Endothelial cell of umbilical vein (primary cell): ENCODE measurements around the gene TMEM253. TPM values are rescaled to one million over a fixed set of nuclear protein-coding genes. Genes with fewer than 3 reads are reported as not detected.

Experiments
- BruUV-seq: library from RNA; stranded (reverse); fragments of 400-500 nt; replicated peaks from 2 replicates; lab custom pipeline; 2021; lab: Mats Ljungman, UMichigan
- CTCF ChIA-PET: fragments of 300-600, 350-600 bp; sonication (Branson Sonifier 250); formaldehyde crosslinking; loops from one replicate; lab custom pipeline; 2021; ENCODE audit warnings: antibody characterized with exemption, inconsistent platforms; lab: Charles Lee
- POLR2A ChIA-PET: fragments of 300-600, 350-600 bp; sonication (Branson Sonifier 250); formaldehyde crosslinking; loops from one replicate; lab custom pipeline; 2021; ENCODE audit warnings: antibody characterized with exemption, inconsistent platforms; lab: Charles Lee
- DNase-seq: peaks from one replicate; pipeline ENCODE4 v3.0.0-alpha.2; 2011; ENCODE audit warnings: low read depth, low spot score
- FAIRE-seq: peaks from 2 replicates; lab custom pipeline; 2011; peaks lifted over from hg19 to GRCh38; lab: Jason Lieb, UNC
- H2AFZ ChIP-seq: 2 replicates; pipeline ENCODE4 v1.6.0; 2012; ENCODE audit warnings: low read depth, low read length, control low read depth, inconsistent platforms
- H3K27ac ChIP-seq: 2 replicates; pipeline ENCODE4 v1.5.1; 2011; ENCODE audit warnings: low read depth, mild to moderate bottlenecking, control low read depth, low read length, moderate library complexity; ENCODE audit not compliant: insufficient read depth
- H3K27me3 ChIP-seq, 2 experiments: 2 replicates each; pipeline versions ENCODE4 v1.6.0 to v1.6.1; 2011; ENCODE audit warnings: low read length in 2 of 2, mixed read lengths in 1 of 2; ENCODE audit not compliant: control insufficient read depth in 2 of 2, insufficient read depth in 2 of 2
- H3K36me3 ChIP-seq, 2 experiments: 2 replicates in 1 of 2; 3 replicates in 1 of 2; pipeline ENCODE4 v1.5.1; 2011; ENCODE audit warnings: low read length in 2 of 2, mild to moderate bottlenecking in 1 of 2, moderate library complexity in 1 of 2; ENCODE audit not compliant: control insufficient read depth in 2 of 2, insufficient read depth in 2 of 2; ENCODE audit errors: extremely low read depth in 1 of 2
- H3K4me1 ChIP-seq: 3 replicates; pipeline ENCODE4 v1.5.1; 2011; ENCODE audit warnings: mild to moderate bottlenecking, low read length; ENCODE audit not compliant: control insufficient read depth, insufficient read depth; ENCODE audit errors: extremely low read depth
- H3K4me2 ChIP-seq: 2 replicates; pipeline ENCODE4 v1.6.1; 2011; ENCODE audit warnings: low read length, control low read depth, mixed read lengths; ENCODE audit not compliant: insufficient read depth
- H3K4me3 ChIP-seq, 3 experiments: fragments of 200-600 bp in 1 of 3; sonication (generic), shearing (Covaris generic) in 1 of 3; replicated peaks in 1 of 3; 2 replicates each; pipeline ENCODE4 v1.5.1; 2011 to 2016; ENCODE audit warnings: control low read depth in 3 of 3, low read length in 3 of 3, mild to moderate bottlenecking in 2 of 3, inconsistent platforms in 1 of 3, low read depth in 1 of 3, moderate library complexity in 1 of 3; ENCODE audit not compliant: insufficient read depth in 1 of 3
- H3K79me2 ChIP-seq: 2 replicates; pipeline ENCODE4 v1.6.0; 2012; ENCODE audit warnings: low read length, inconsistent platforms; ENCODE audit not compliant: control insufficient read depth, insufficient read depth
- H3K9ac ChIP-seq: replicated peaks from 2 replicates; pipeline ENCODE3; 2011; ENCODE audit warnings: low read length, control low read depth; ENCODE audit not compliant: insufficient read depth; ENCODE audit errors: extremely low read depth
- H3K9me1 ChIP-seq: replicated peaks from 3 replicates; pipeline ENCODE4 v1.6.0; 2011; ENCODE audit warnings: mild to moderate bottlenecking, low read length; ENCODE audit not compliant: control insufficient read depth, insufficient read depth; ENCODE audit errors: extremely low read depth
- H3K9me3 ChIP-seq: replicated peaks from 2 replicates; pipeline ENCODE4 v1.5.1; 2012; ENCODE audit warnings: low read length, inconsistent platforms; ENCODE audit not compliant: control insufficient read depth, insufficient read depth
- H4K20me1 ChIP-seq: replicated peaks from 2 replicates; pipeline ENCODE3; 2011; ENCODE audit warnings: mild to moderate bottlenecking, low read length; ENCODE audit not compliant: control insufficient read depth, insufficient read depth; ENCODE audit errors: extremely low read depth
- EZH2 ChIP-seq: IDR thresholded peaks from 2 replicates; pipeline ENCODE4 v1.6.1; 2012; ENCODE audit warnings: borderline replicate concordance, low read depth, mild to moderate bottlenecking, moderate library complexity, low read length, inconsistent platforms; ENCODE audit not compliant: severe bottlenecking
- FOS ChIP-seq: IDR thresholded peaks from 2 replicates; pipeline ENCODE4 v1.6.1; 2011; ENCODE audit warnings: mild to moderate bottlenecking, low read length, moderate library complexity, borderline replicate concordance; ENCODE audit not compliant: insufficient read depth
- GATA2 ChIP-seq: IDR thresholded peaks from 2 replicates; pipeline ENCODE4 v1.7.0; 2011; ENCODE audit warnings: low read depth, mild to moderate bottlenecking, moderate library complexity, mixed read lengths, low read length; ENCODE audit not compliant: insufficient read length, insufficient read depth
- JUN ChIP-seq: IDR thresholded peaks from 2 replicates; pipeline ENCODE4 v1.6.1; 2011; ENCODE audit warnings: borderline replicate concordance, low read depth; ENCODE audit not compliant: insufficient read length, insufficient read depth
- MYC ChIP-seq: IDR thresholded peaks from one replicate; pipeline ENCODE4 v1.6.1; 2011; ENCODE audit warnings: mild to moderate bottlenecking, low read depth, low read length
- POLR2A ChIP-seq: IDR thresholded peaks from 2 replicates; pipeline ENCODE4 v1.6.1; 2012; ENCODE audit warnings: low read depth, mild to moderate bottlenecking, control low read depth, low read length
- POLR2AphosphoS5 ChIP-seq: IDR thresholded peaks from 2 replicates; pipeline ENCODE4 v1.6.1; 2012; ENCODE audit warnings: low read depth, mild to moderate bottlenecking, control low read depth, low read length, moderate library complexity; ENCODE audit not compliant: insufficient read depth
- dilution Hi-C: fragments of 300-500 bp; cut with MboI; formaldehyde crosslinking; loops from one replicate; pipeline ENCODE4 v1.15.0; 2019; ENCODE audit warnings: low sequenced_read_pairs; ENCODE audit not compliant: extremely low pct_ligation_motif_present
- intact Hi-C: fragments of 100-400 bp; cut with micrococcal nuclease; formaldehyde crosslinking; loops from one replicate; pipeline ENCODE4 v1.10.0; 2022
- polyA plus RNA-seq, 4 experiments: library from polyadenylated mRNA; depleted of rRNA in 3 of 4; stranded (reverse) in 3 of 4; unstranded in 1 of 4; fragments of >200 nt; gene quantifications; 2 replicates each; pipeline versions ENCODE4 v1.2.1 to v1.2.3, GENCODE V29; 2011 to 2012; ENCODE audit warnings: missing spikeins in 1 of 4
- total RNA-seq: library from RNA; stranded (reverse); gene quantifications from 2 replicates; pipeline ENCODE4 v1.2.3, GENCODE V29; 2021
- TF ChIP-seq, protein P1 (sequence below): IDR thresholded peaks from 2 replicates; pipeline ENCODE4 v1.6.1; 2011; ENCODE audit not compliant: insufficient read depth, insufficient read length
- TF ChIP-seq, protein P2 (sequence below), 2 donors: IDR thresholded peaks; 1 replicate in 1 of 2; 2 replicates in 1 of 2; pipeline ENCODE4 v1.5.1; 2011; ENCODE audit warnings: low read length in 2 of 2, mild to moderate bottlenecking in 2 of 2, moderate library complexity in 2 of 2, control low read depth in 1 of 2, inconsistent platforms in 1 of 2, low read depth in 1 of 2; ENCODE audit not compliant: insufficient read depth in 1 of 2; ENCODE audit errors: extremely low read depth in 1 of 2

TMEM253 gene
- total and polyA plus RNA-seq, 2 donors (not counting 3 experiments of a cell fraction or from before 2014, with no cell fraction given) = 0.25 TPM; not detected in 1

DNA sequence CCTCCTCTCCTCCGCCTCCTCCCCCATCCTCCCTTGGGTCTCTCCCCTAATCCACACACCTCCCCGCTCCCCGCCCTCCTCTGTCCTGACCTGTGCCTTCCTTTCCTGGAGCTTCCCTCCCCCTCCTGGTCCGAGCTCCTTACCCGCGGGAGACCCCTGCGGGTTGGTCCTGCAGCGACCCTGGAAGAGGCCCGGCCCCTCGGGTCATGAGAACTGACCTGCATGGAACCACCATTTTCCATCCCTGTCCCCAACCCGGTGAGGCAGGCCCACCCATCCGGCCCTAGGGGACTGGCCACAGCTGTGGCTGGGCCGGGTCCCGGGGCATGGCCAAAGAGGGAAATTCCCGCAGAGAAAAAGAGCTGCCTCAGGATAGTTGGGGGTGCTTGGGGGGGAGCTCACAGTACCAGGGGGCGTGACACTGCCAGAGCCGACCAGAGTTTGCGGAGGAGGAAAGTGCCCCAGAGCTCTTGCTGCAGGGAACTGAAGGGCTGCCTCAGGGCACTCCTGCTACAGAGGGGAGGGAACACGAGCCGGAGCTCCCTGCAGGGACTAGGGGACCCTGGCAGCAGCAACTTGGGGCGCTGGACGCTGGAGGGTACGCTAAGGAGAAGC is 30.1 kb upstream of the TMEM253 start:
- Histone ChIP-seq H3K36me3 (peaks cover 0 to 2% of the 10 kb centered on the region in 2 experiments), H2AFZ (peak overlapping the region; percentile 0), H3K9me1 (no peaks in the 10 kb centered on the region), H3K9ac (peak overlapping the region; percentile 32), H3K27me3 (peaks cover 16 to 38% of the 10 kb centered on the region in 2 experiments), H3K4me2 (peak overlapping the region; percentile 58), H3K9me3 (no peaks in the 10 kb centered on the region), H3K79me2 (no peaks in the 10 kb centered on the region), H3K4me1 (peaks cover 10% of the 10 kb centered on the region), H4K20me1 (no peaks in the 10 kb centered on the region), H3K4me3 (peak overlapping the region in 2 of 3 experiments; percentile 54 to 55), H3K27ac (no peak overlapping the region)
- DNase-seq (peak; percentile 7), FAIRE-seq (no peak)
- dilution Hi-C loops (no loop called here), intact Hi-C loops (loop anchor here (1.0 kb wide), 1 partner anchor 17 kb away; no protein-coding TSS in a partner anchor)
- ChIA-PET POLR2A (interaction anchor here (1.9 kb wide), 1 partner anchor 34 kb away, joined by 4 read pairs; no protein-coding TSS in a partner anchor), CTCF (interaction anchor here (0.9 to 3.4 kb wide), 19 partner anchors 9 to 122 kb away, joined by 3 to 49 read pairs (median 6); partner anchors contain the start of gene TMEM253)
- no peak for TF ChIP-seq POLR2A
- TF ChIP-seq GATA2 = no peak
- TF ChIP-seq, protein P1, sequence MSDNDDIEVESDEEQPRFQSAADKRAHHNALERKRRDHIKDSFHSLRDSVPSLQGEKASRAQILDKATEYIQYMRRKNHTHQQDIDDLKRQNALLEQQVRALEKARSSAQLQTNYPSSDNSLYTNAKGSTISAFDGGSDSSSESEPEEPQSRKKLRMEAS = no peak
- no peak for TF ChIP-seq FOS
- no peak for TF ChIP-seq POLR2AphosphoS5
- no peak for TF ChIP-seq MYC
- TF ChIP-seq EZH2 = no peak
- TF ChIP-seq JUN = no peak
- TF ChIP-seq, protein P2, sequence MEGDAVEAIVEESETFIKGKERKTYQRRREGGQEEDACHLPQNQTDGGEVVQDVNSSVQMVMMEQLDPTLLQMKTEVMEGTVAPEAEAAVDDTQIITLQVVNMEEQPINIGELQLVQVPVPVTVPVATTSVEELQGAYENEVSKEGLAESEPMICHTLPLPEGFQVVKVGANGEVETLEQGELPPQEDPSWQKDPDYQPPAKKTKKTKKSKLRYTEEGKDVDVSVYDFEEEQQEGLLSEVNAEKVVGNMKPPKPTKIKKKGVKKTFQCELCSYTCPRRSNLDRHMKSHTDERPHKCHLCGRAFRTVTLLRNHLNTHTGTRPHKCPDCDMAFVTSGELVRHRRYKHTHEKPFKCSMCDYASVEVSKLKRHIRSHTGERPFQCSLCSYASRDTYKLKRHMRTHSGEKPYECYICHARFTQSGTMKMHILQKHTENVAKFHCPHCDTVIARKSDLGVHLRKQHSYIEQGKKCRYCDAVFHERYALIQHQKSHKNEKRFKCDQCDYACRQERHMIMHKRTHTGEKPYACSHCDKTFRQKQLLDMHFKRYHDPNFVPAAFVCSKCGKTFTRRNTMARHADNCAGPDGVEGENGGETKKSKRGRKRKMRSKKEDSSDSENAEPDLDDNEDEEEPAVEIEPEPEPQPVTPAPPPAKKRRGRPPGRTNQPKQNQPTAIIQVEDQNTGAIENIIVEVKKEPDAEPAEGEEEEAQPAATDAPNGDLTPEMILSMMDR (IDR thresholded peaks at IDR 0.05; ENCODE audit: extremely low read depth in 1 of 2, insufficient read depth in 1 of 2, low read depth in 1 of 2, low read length in 2 of 2) = no peak
- no TSS peak for BruUV-seq
